ENCODE results near the gene PRG3. TPM values are rescaled to one million over a fixed set of nuclear protein-coding genes. Genes with fewer than 3 reads are reported as not detected.
"Not testable (repeated sequence)": the region's sequence is repeated elsewhere in the genome, so short reads cannot be mapped to it uniquely, and the experiment has no call there.

PRG3 gene
- total RNA-seq, 2 experiments from 2014 or later, result not detected

GRCh38 chr11:57370251-57370650 lies 10.7 kb downstream of the PRG3 start:
- POLR2A ChIA-PET, result interaction anchor here (1.0 kb wide), 1 partner anchor 11 kb away, joined by 4 read pairs; the partner anchor contains the start of gene PRG3
- H3K9me3 Mint-ChIP-seq, result no peaks in the 10 kb centered on the region
- peaks cover 6% of the 10 kb centered on the region for H3K27me3 Mint-ChIP-seq
- no peak overlapping the region for H3K27ac Mint-ChIP-seq
- H3K4me1 Mint-ChIP-seq, result no peaks in the 10 kb centered on the region
- DNase-seq, result no peak
- ATAC-seq (ENCODE audit: low read depth), result no peak
- no peaks in the 10 kb centered on the region for H3K36me3 Mint-ChIP-seq
- H3K4me3 Mint-ChIP-seq, result no peak overlapping the region

- Mint-ChIP-seq H3K27ac (no peak overlapping the region), H3K9me3 (no peaks in the 10 kb centered on the region), H3K4me1 (no peaks in the 10 kb centered on the region), H3K36me3 (no peaks in the 10 kb centered on the region), H3K27me3 (peaks cover 6% of the 10 kb centered on the region), H3K4me3 (no peak overlapping the region)
- POLR2A ChIA-PET, result interaction anchor here (0.8 kb wide), 1 partner anchor 17 kb away, joined by 3 read pairs; no protein-coding TSS in a partner anchor
- DNase-seq (no peak), ATAC-seq (ENCODE audit: low read depth) (no peak)
Observed at GRCh38 chr11:57368845-57369232, 12.1 kb downstream of the PRG3 start.

GRCh38 chr11:57368106-57368844 lies 12.7 kb downstream of the PRG3 start:
- no peaks in the 10 kb centered on the region for H3K4me1 Mint-ChIP-seq
- no peaks in the 10 kb centered on the region for H3K9me3 Mint-ChIP-seq
- POLR2A ChIA-PET, result interaction anchor here (0.8 kb wide), 1 partner anchor 16 kb away, joined by 3 read pairs; no protein-coding TSS in a partner anchor
- DNase-seq (no peak), ATAC-seq (ENCODE audit: low read depth) (no peak)
- no peak overlapping the region for H3K4me3 Mint-ChIP-seq
- H3K27ac Mint-ChIP-seq, result no peak overlapping the region
- H3K27me3 Mint-ChIP-seq, result peaks cover 6% of the 10 kb centered on the region
- H3K36me3 Mint-ChIP-seq, result no peaks in the 10 kb centered on the region

DNA sequence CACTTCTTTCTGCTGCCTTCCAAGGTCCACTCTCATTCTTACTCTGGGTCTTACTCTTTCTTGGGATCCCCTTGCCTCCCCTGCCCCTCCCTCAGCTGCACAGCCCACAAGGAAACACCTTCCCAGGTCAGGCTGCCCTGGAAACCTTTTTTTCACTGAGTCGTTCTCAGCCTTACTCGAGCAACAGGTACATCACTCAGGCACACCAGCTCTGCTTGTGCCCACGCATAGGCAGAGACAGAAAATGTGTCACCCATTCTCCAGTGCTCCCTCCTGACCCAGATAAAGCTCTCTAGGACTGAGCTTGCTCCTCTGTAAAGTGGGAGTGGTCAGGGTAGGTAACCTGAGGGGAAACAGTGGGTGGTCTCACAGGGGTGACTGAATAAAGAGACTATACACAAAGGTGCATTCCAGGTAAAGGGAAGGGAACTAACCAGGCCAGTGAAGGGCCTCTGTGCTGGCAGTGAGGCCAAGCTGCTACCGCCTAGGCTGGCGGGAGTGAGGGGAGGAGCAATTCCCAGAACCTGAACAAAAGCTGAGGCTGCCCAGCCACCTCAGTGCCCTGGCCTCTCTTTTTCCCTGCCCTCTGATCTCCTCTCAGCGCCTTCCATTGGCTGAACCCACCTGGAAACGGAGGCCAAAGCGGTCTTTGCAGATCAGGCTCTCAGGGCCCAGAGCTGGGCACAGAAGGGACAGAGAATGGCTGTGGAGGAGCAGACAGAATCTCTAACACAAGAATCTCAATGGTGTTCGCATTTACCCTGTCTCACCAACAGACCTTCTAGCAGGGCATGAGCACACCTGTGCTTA lies 15.9 kb downstream of the PRG3 start:
- Mint-ChIP-seq H3K4me3 (no peak overlapping the region), H3K4me1 (no peaks in the 10 kb centered on the region), H3K27me3 (peaks cover 6% of the 10 kb centered on the region), H3K9me3 (no peaks in the 10 kb centered on the region), H3K27ac (no peak overlapping the region), H3K36me3 (no peaks in the 10 kb centered on the region)
- POLR2A ChIA-PET, result no interaction called here
- DNase-seq, result no peak
- no peak for ATAC-seq (ENCODE audit: low read depth)

DNA sequence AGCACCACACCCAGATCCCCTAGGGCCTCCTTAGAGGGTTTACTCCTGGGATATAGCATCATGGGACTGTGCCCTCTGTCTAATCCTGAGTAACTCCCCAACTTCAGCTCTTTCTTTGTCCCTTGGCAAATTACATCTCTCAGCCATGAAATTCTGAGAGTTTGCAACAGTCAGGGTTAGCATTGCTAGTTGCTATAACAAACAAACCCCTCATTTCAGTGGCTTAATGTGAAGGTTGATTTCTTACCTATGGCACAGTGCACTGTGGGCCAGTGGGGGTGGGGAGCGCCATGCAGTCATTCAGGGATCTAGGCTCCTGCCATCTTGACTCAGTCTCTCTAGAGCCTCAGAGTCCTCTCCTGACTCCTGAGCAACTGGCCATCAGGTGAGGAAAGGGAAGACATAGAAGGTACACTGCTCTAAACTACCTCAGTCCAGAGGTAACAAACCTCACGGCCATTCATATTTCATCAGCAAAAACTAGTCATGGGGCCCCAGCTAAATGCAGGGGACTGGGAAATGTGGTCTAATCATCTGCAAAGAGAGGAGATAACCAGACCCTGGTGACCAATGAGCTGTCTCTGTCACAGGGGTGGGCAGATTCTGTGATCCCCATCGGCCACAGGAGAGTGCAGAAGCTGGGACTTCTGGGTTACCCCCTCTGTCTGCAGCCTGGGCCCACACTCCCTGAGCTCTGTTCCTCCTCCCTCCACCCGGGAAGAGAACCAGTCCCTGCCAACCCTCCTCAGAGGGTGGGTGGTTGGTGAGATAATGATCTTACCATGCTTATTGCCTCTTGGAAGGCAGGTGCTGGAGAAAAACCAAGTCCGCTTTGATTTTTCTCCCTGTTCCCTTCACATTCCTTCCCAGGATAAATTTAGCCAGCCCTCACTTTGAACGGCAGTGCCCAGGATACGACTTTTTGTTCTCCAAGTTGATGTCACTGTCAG lies 17.5 kb downstream of the PRG3 start:
- Mint-ChIP-seq H3K4me1 (no peaks in the 10 kb centered on the region), H3K27me3 (peaks cover 6% of the 10 kb centered on the region), H3K27ac (no peak overlapping the region), H3K4me3 (no peak overlapping the region), H3K36me3 (no peaks in the 10 kb centered on the region), H3K9me3 (no peaks in the 10 kb centered on the region)
- no peak for DNase-seq
- no peak for ATAC-seq (ENCODE audit: low read depth)
- POLR2A ChIA-PET, result no interaction called here

GRCh38 chr11:57361926-57362325 lies 19.0 kb downstream of the PRG3 start:
- H3K27me3 Mint-ChIP-seq, result peaks cover 2% of the 10 kb centered on the region
- POLR2A ChIA-PET, result no interaction called here
- H3K9me3 Mint-ChIP-seq, result no peaks in the 10 kb centered on the region
- DNase-seq, result no peak
- H3K27ac Mint-ChIP-seq, result no peak overlapping the region
- ATAC-seq (ENCODE audit: low read depth), result no peak
- H3K4me1 Mint-ChIP-seq, result no peaks in the 10 kb centered on the region
- H3K4me3 Mint-ChIP-seq, result no peak overlapping the region
- H3K36me3 Mint-ChIP-seq, result no peaks in the 10 kb centered on the region

DNA sequence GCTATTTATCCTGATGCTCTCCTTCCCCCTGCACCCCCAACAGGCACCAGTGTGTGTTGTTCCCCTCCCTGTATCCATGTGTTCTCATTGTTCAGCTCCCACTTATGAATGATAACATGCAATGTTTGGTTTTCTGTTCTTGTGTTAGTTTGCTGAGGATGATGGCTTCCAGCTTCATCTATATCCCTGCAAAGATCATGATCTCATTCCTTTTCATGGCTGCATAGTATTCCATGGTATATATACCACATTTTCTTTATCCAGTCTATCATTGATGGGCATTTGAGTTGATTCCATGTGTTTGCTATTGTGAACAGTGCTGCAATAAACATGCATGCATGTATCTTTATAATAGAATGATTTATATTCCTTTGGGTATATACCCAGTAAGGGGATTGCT lies 19.5 kb downstream of the PRG3 start:
- H3K27ac Mint-ChIP-seq; POLR2A ChIA-PET; H3K4me1 Mint-ChIP-seq; H3K27me3 Mint-ChIP-seq; ATAC-seq (ENCODE audit: low read depth); H3K4me3 Mint-ChIP-seq; H3K9me3 Mint-ChIP-seq; H3K36me3 Mint-ChIP-seq; DNase-seq: not testable (repeated sequence)

GRCh38 chr11:57360991-57361390 lies 20.0 kb downstream of the PRG3 start:
- Mint-ChIP-seq H3K27me3 (no peaks in the 10 kb centered on the region), H3K9me3 (no peaks in the 10 kb centered on the region), H3K27ac (no peak overlapping the region), H3K36me3 (no peaks in the 10 kb centered on the region), H3K4me1 (peaks cover 1% of the 10 kb centered on the region), H3K4me3 (no peak overlapping the region)
- DNase-seq (no peak), ATAC-seq (ENCODE audit: low read depth) (no peak)
- POLR2A ChIA-PET, result no interaction called here

- no peak for ATAC-seq (ENCODE audit: low read depth)
- no peaks in the 10 kb centered on the region for H3K9me3 Mint-ChIP-seq
- POLR2A ChIA-PET, result no interaction called here
- H3K4me3 Mint-ChIP-seq, result no peak overlapping the region
- no peaks in the 10 kb centered on the region for H3K36me3 Mint-ChIP-seq
- peaks cover 1% of the 10 kb centered on the region for H3K4me1 Mint-ChIP-seq
- DNase-seq, result no peak
- H3K27ac Mint-ChIP-seq, result no peak overlapping the region
- no peaks in the 10 kb centered on the region for H3K27me3 Mint-ChIP-seq
Observed at GRCh38 chr11:57359896-57360690, 20.9 kb downstream of the PRG3 start.

DNA sequence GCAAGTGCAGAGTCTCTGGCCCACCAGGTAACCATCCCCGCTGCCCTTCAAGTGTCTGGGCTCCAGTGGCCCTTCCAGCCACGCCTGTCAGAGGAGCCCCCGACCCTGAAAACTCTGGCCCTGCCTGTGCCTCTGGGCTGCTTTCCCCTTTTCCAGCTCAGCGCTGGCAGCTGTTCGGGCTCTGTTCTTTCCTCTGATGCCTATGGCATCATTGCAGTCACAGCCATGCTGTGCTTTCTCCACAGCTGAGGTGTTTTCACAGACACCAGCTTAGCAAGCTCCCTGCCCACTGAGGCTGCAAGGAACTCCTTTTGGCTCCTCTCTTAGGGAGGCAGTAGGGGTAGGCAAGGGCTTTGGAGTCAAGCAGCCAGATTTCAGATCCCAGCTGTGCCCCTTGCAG lies 21.6 kb downstream of the PRG3 start:
- POLR2A ChIA-PET, result no interaction called here
- H3K27me3 Mint-ChIP-seq, result peaks cover 3% of the 10 kb centered on the region
- ATAC-seq (ENCODE audit: low read depth), result no peak
- DNase-seq, result no peak
- H3K4me1 Mint-ChIP-seq, result peaks cover 1% of the 10 kb centered on the region
- H3K27ac Mint-ChIP-seq, result no peak overlapping the region
- H3K4me3 Mint-ChIP-seq, result no peak overlapping the region
- no peaks in the 10 kb centered on the region for H3K36me3 Mint-ChIP-seq
- H3K9me3 Mint-ChIP-seq, result no peaks in the 10 kb centered on the region

GRCh38 chr11:57358991-57359390 lies 22.0 kb downstream of the PRG3 start:
- no peak overlapping the region for H3K27ac Mint-ChIP-seq
- no peak overlapping the region for H3K4me3 Mint-ChIP-seq
- peaks cover 7% of the 10 kb centered on the region for H3K27me3 Mint-ChIP-seq
- H3K9me3 Mint-ChIP-seq, result no peaks in the 10 kb centered on the region
- peaks cover 1% of the 10 kb centered on the region for H3K4me1 Mint-ChIP-seq
- no peak for DNase-seq
- H3K36me3 Mint-ChIP-seq, result no peaks in the 10 kb centered on the region
- ATAC-seq (ENCODE audit: low read depth), result no peak
- POLR2A ChIA-PET, result no interaction called here

DNA sequence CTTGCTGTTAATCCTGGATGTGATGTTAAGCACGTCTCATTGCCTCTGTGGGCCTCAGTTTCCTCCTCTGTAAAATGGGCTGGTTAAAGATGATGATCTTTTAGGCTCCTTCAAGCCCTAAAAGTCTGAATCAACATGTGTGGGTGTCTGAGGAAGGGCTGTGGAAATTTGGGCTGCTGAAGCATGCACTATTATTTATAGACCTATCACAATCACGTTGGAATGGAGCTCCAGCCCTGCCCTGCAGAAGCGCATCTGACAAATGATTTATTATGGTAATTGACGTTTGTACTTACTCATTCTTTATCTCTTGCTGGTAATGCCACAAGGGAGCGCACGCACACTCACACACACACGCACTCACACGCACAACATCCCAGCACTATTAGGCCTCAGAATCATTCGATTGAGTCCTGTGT lies 22.4 kb downstream of the PRG3 start:
- POLR2A ChIA-PET, result no interaction called here
- H3K9me3 Mint-ChIP-seq, result no peaks in the 10 kb centered on the region
- no peaks in the 10 kb centered on the region for H3K36me3 Mint-ChIP-seq
- peaks cover 8% of the 10 kb centered on the region for H3K27me3 Mint-ChIP-seq
- ATAC-seq (ENCODE audit: low read depth) (no peak), DNase-seq (no peak)
- no peak overlapping the region for H3K4me3 Mint-ChIP-seq
- peaks cover 1% of the 10 kb centered on the region for H3K4me1 Mint-ChIP-seq
- H3K27ac Mint-ChIP-seq, result no peak overlapping the region

- Mint-ChIP-seq H3K4me1 (peaks cover 1% of the 10 kb centered on the region), H3K27me3 (peaks cover 8% of the 10 kb centered on the region), H3K36me3 (no peaks in the 10 kb centered on the region), H3K4me3 (no peak overlapping the region), H3K9me3 (no peaks in the 10 kb centered on the region), H3K27ac (no peak overlapping the region)
- DNase-seq (no peak), ATAC-seq (ENCODE audit: low read depth) (no peak)
- POLR2A ChIA-PET, result no interaction called here
Observed at GRCh38 chr11:57357856-57358255, 23.1 kb downstream of the PRG3 start.
